ENCODE data around the gene PATE4.

The PATE4 gene

GRCh38 chr11:125797641-125798040 lies 35.5 kb upstream of the PATE4 start:
- no peak overlapping the region for H3K14ac ChIP-seq (ENCODE audit: low read length)
- H3K18ac ChIP-seq (ENCODE audit: low read length) = no peak overlapping the region
- no peak overlapping the region for H4K8ac ChIP-seq (ENCODE audit: low read depth, low read length)
- H3K36me3 ChIP-seq (ENCODE audit: control insufficient read depth in 1 of 2, insufficient read depth in 2 of 2, low read length in 2 of 2) = no peaks in the 10 kb centered on the region
- H3K27ac ChIP-seq (ENCODE audit: low read depth, low read length) = no peak overlapping the region
- no peak overlapping the region for H3K4me2 ChIP-seq (ENCODE audit: low read length)
- no peak overlapping the region for H3K4ac ChIP-seq (ENCODE audit: low read depth, low read length)
- no peak overlapping the region for H4K91ac ChIP-seq (ENCODE audit: low read depth, low read length)
- no peak overlapping the region for H3K9ac ChIP-seq (ENCODE audit: low read length)
- H2BK5ac ChIP-seq (ENCODE audit: low read depth, low read length, poor library complexity) = no peak overlapping the region
- H2BK120ac ChIP-seq (ENCODE audit: insufficient read depth, low read length, poor library complexity) = no peak overlapping the region
- WGBS (ENCODE audit: extremely low coverage, insufficient coverage, insufficient read length) = no CpG with 5 or more reads among the region's 4 CpGs
- no peaks in the 10 kb centered on the region for H3K79me1 ChIP-seq (ENCODE audit: low read length)
- no peaks in the 10 kb centered on the region for H3K79me2 ChIP-seq (ENCODE audit: control insufficient read depth, insufficient read depth, low read length, poor library complexity)
- H2AFZ ChIP-seq (ENCODE audit: insufficient read depth, low read length, poor library complexity) = no peak overlapping the region
- no peaks in the 10 kb centered on the region for H3K4me1 ChIP-seq (ENCODE audit: control insufficient read depth in 1 of 2, insufficient read depth in 2 of 2, low read length in 2 of 2)
- no peak for DNase-seq
- H2BK12ac ChIP-seq (ENCODE audit: low read length) = no peak overlapping the region
- H3K4me3 ChIP-seq (ENCODE audit: low read depth, low read length) = no peak overlapping the region
- H2AK5ac ChIP-seq (ENCODE audit: low read length) = no peak overlapping the region
- H3K27me3 ChIP-seq (ENCODE audit: insufficient read depth, low read length) = no peaks in the 10 kb centered on the region
- H4K12ac ChIP-seq (ENCODE audit: low read depth, low read length) = no peak overlapping the region
- H3K23ac ChIP-seq (ENCODE audit: low read length) = no peak overlapping the region
- peaks cover 2% of the 10 kb centered on the region for H3K9me3 ChIP-seq (ENCODE audit: insufficient read depth, low read depth, low read length)

- H3K27ac ChIP-seq (ENCODE audit: low read depth, low read length) = no peak overlapping the region
- no peak overlapping the region for H3K4me2 ChIP-seq (ENCODE audit: low read length)
- H2BK5ac ChIP-seq (ENCODE audit: low read depth, low read length, poor library complexity) = no peak overlapping the region
- no peak overlapping the region for H2AK5ac ChIP-seq (ENCODE audit: low read length)
- no peak overlapping the region for H4K8ac ChIP-seq (ENCODE audit: low read depth, low read length)
- H3K9me3 ChIP-seq (ENCODE audit: insufficient read depth, low read depth, low read length) = peaks cover 4% of the 10 kb centered on the region
- H3K4me1 ChIP-seq (ENCODE audit: control insufficient read depth in 1 of 2, insufficient read depth in 2 of 2, low read length in 2 of 2) = no peaks in the 10 kb centered on the region
- no peak overlapping the region for H3K4ac ChIP-seq (ENCODE audit: low read depth, low read length)
- H3K79me2 ChIP-seq (ENCODE audit: control insufficient read depth, insufficient read depth, low read length, poor library complexity) = no peaks in the 10 kb centered on the region
- no peak for DNase-seq
- no peaks in the 10 kb centered on the region for H3K27me3 ChIP-seq (ENCODE audit: insufficient read depth, low read length)
- no peak overlapping the region for H3K14ac ChIP-seq (ENCODE audit: low read length)
- no peak overlapping the region for H3K4me3 ChIP-seq (ENCODE audit: low read depth, low read length)
- H2BK120ac ChIP-seq (ENCODE audit: insufficient read depth, low read length, poor library complexity) = no peak overlapping the region
- H3K18ac ChIP-seq (ENCODE audit: low read length) = no peak overlapping the region
- no CpG with 5 or more reads among the region's 2 CpGs for WGBS (ENCODE audit: extremely low coverage, insufficient coverage, insufficient read length)
- H2BK12ac ChIP-seq (ENCODE audit: low read length) = no peak overlapping the region
- no peak overlapping the region for H4K12ac ChIP-seq (ENCODE audit: low read depth, low read length)
- H3K79me1 ChIP-seq (ENCODE audit: low read length) = no peaks in the 10 kb centered on the region
- no peaks in the 10 kb centered on the region for H3K36me3 ChIP-seq (ENCODE audit: control insufficient read depth in 1 of 2, insufficient read depth in 2 of 2, low read length in 2 of 2)
- H2AFZ ChIP-seq (ENCODE audit: insufficient read depth, low read length, poor library complexity) = no peak overlapping the region
- H3K9ac ChIP-seq (ENCODE audit: low read length) = no peak overlapping the region
- no peak overlapping the region for H3K23ac ChIP-seq (ENCODE audit: low read length)
- no peak overlapping the region for H4K91ac ChIP-seq (ENCODE audit: low read depth, low read length)
Measured at GRCh38 chr11:125799808-125800207, 33.3 kb upstream of the PATE4 start.

- H2BK12ac ChIP-seq (ENCODE audit: low read length) = no peak overlapping the region
- H3K27me3 ChIP-seq (ENCODE audit: insufficient read depth, low read length) = no peaks in the 10 kb centered on the region
- H3K14ac ChIP-seq (ENCODE audit: low read length) = no peak overlapping the region
- H3K27ac ChIP-seq (ENCODE audit: low read depth, low read length) = no peak overlapping the region
- no peak overlapping the region for H4K91ac ChIP-seq (ENCODE audit: low read depth, low read length)
- no peak overlapping the region for H4K12ac ChIP-seq (ENCODE audit: low read depth, low read length)
- H3K9ac ChIP-seq (ENCODE audit: low read length) = no peak overlapping the region
- no peak overlapping the region for H3K18ac ChIP-seq (ENCODE audit: low read length)
- no peak overlapping the region for H3K4ac ChIP-seq (ENCODE audit: low read depth, low read length)
- H2BK5ac ChIP-seq (ENCODE audit: low read depth, low read length, poor library complexity) = no peak overlapping the region
- no peak overlapping the region for H3K4me3 ChIP-seq (ENCODE audit: low read depth, low read length)
- no peak overlapping the region for H3K4me2 ChIP-seq (ENCODE audit: low read length)
- no peak overlapping the region for H2AK5ac ChIP-seq (ENCODE audit: low read length)
- no peak overlapping the region for H2BK120ac ChIP-seq (ENCODE audit: insufficient read depth, low read length, poor library complexity)
- no peak for DNase-seq
- no peaks in the 10 kb centered on the region for H3K79me2 ChIP-seq (ENCODE audit: control insufficient read depth, insufficient read depth, low read length, poor library complexity)
- H3K9me3 ChIP-seq (ENCODE audit: insufficient read depth, low read depth, low read length) = peaks cover 4% of the 10 kb centered on the region
- H2AFZ ChIP-seq (ENCODE audit: insufficient read depth, low read length, poor library complexity) = no peak overlapping the region
- WGBS (ENCODE audit: extremely low coverage, insufficient coverage, insufficient read length) = no CpG with 5 or more reads among the region's 1 CpG
- H3K23ac ChIP-seq (ENCODE audit: low read length) = no peak overlapping the region
- no peaks in the 10 kb centered on the region for H3K36me3 ChIP-seq (ENCODE audit: control insufficient read depth in 1 of 2, insufficient read depth in 2 of 2, low read length in 2 of 2)
- H3K79me1 ChIP-seq (ENCODE audit: low read length) = no peaks in the 10 kb centered on the region
- no peak overlapping the region for H4K8ac ChIP-seq (ENCODE audit: low read depth, low read length)
- no peaks in the 10 kb centered on the region for H3K4me1 ChIP-seq (ENCODE audit: control insufficient read depth in 1 of 2, insufficient read depth in 2 of 2, low read length in 2 of 2)
Measured at GRCh38 chr11:125802387-125802786, 30.7 kb upstream of the PATE4 start.

- Histone ChIP-seq H3K14ac (ENCODE audit: low read length) (no peak overlapping the region), H2BK120ac (ENCODE audit: insufficient read depth, low read length, poor library complexity) (no peak overlapping the region), H3K27ac (ENCODE audit: low read depth, low read length) (no peak overlapping the region), H3K9ac (ENCODE audit: low read length) (no peak overlapping the region), H2BK12ac (ENCODE audit: low read length) (no peak overlapping the region), H2BK5ac (ENCODE audit: low read depth, low read length, poor library complexity) (no peak overlapping the region), H3K18ac (ENCODE audit: low read length) (no peak overlapping the region), H3K79me2 (ENCODE audit: control insufficient read depth, insufficient read depth, low read length, poor library complexity) (no peaks in the 10 kb centered on the region), H3K79me1 (ENCODE audit: low read length) (no peaks in the 10 kb centered on the region), H4K91ac (ENCODE audit: low read depth, low read length) (no peak overlapping the region), H2AK5ac (ENCODE audit: low read length) (no peak overlapping the region), H4K12ac (ENCODE audit: low read depth, low read length) (no peak overlapping the region), H4K8ac (ENCODE audit: low read depth, low read length) (no peak overlapping the region), H3K27me3 (ENCODE audit: insufficient read depth, low read length) (no peaks in the 10 kb centered on the region), H3K4me2 (ENCODE audit: low read length) (no peak overlapping the region), H3K4me3 (ENCODE audit: low read depth, low read length) (no peak overlapping the region), H3K9me3 (ENCODE audit: insufficient read depth, low read depth, low read length) (peaks cover 2% of the 10 kb centered on the region), H3K4ac (ENCODE audit: low read depth, low read length) (no peak overlapping the region), H3K4me1 (ENCODE audit: control insufficient read depth in 1 of 2, insufficient read depth in 2 of 2, low read length in 2 of 2) (no peaks in the 10 kb centered on the region), H2AFZ (ENCODE audit: insufficient read depth, low read length, poor library complexity) (no peak overlapping the region), H3K36me3 (ENCODE audit: control insufficient read depth in 1 of 2, insufficient read depth in 2 of 2, low read length in 2 of 2) (no peaks in the 10 kb centered on the region), H3K23ac (ENCODE audit: low read length) (no peak overlapping the region)
- no peak for DNase-seq
- no CpG with 5 or more reads among the region's 1 CpG for WGBS (ENCODE audit: extremely low coverage, insufficient coverage, insufficient read length)
Measured at GRCh38 chr11:125807909-125808308, 25.2 kb upstream of the PATE4 start.
